Measurements from ENCODE around the gene TMEM120A. TPM values are rescaled to one million over a fixed set of nuclear protein-coding genes. Genes with fewer than 3 reads are reported as not detected.

The TMEM120A gene
- total RNA-seq (2022; extraction: Qiagen RNA extraction) = 37.8 to 45.6 TPM (median 45.0 TPM) in 5 replicates

DNA sequence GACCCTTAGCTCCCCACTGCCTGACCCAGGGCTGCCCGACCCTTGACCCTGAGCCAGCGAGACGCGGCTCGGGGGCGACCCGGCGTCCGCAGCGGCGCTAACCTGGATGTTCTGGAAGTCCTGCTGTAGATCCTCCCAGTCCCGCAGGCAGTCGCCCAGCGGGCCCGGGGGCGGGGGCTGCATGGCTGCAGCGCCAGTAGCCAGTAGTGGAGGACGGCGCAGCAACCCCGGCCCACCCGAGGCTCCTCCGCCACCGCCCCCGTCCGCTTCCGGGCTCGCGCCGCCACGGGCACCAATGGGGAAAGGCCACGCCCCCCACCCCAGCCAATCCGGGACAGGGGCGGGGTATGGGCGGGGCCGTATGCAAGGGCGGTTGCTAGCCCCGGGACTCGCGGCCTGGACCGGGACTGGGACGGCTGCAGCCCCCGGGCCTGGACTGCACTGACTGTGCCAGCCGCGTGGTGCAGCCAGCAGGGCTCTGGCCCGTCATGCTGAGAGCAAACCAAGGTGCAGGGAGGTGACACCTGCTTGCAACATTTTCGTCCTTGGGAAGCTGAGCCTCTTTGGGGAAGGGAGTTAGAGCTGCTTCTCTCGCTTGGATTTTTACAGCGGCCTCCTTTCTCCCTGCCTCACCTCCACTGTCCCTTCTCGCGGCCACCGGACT, at the start of gene TMEM120A:
TSS of gene TMEM120A (minus strand) at position 208 of the 664 bp plus-strand sequence. CDS start at position 183, 25 bp downstream.

Other genes starting within 250 kb of the TMEM120A start
- gene CCL26, start 222.4 kb downstream of the TMEM120A start, total RNA-seq (2022; extraction: Qiagen RNA extraction) = 7.7 to 10.6 TPM (median 8.1 TPM) in 5 replicates
- not detected in 5 replicates for gene CCL24, start 180.8 kb downstream of the TMEM120A start, total RNA-seq (2022; extraction: Qiagen RNA extraction)
- 83.1 to 94.6 TPM (median 91.7 TPM) in 5 replicates for gene RHBDD2, start 115.6 kb downstream of the TMEM120A start, total RNA-seq (2022; extraction: Qiagen RNA extraction)
- gene POR, start 79.4 kb downstream of the TMEM120A start, total RNA-seq (2022; extraction: Qiagen RNA extraction) = 132 to 176 TPM (median 165 TPM) in 5 replicates
- gene STYXL1, start 53.4 kb upstream of the TMEM120A start, total RNA-seq (2022; extraction: Qiagen RNA extraction) = 42.1 to 51.7 TPM (median 44.1 TPM) in 5 replicates
- 315 to 434 TPM (median 396 TPM) in 5 replicates for gene MDH2, start 53.5 kb upstream of the TMEM120A start, total RNA-seq (2022; extraction: Qiagen RNA extraction)
- 8.8 to 12.6 TPM (median 11.1 TPM) in 5 replicates for gene SRRM3, start 207.3 kb upstream of the TMEM120A start, total RNA-seq (2022; extraction: Qiagen RNA extraction)

Data from A549 treated with Hydrocortisone at 1 μM for 4 hours (cell line).